Keratinocyte (primary cell): ENCODE data around the gene B3GALT4. TPM values are rescaled to one million over a fixed set of nuclear protein-coding genes. Genes with fewer than 3 reads are reported as not detected.

Experiments
- DNase-seq: peaks from one replicate; pipeline ENCODE4 v3.0.0-alpha.2; 2011; ENCODE audit warnings: low read depth, missing footprints, low spot score
- FAIRE-seq: peaks from 2 replicates; lab custom pipeline; 2011; peaks lifted over from hg19 to GRCh38; lab: Jason Lieb, UNC
- H2AFZ ChIP-seq: 2 replicates; pipeline ENCODE4 v1.6.0; 2012; ENCODE audit warnings: low read length, control low read depth, inconsistent platforms; ENCODE audit not compliant: control insufficient read depth
- H3K27ac ChIP-seq: 2 replicates; pipeline ENCODE4 v1.5.1; 2011; ENCODE audit warnings: low read length; ENCODE audit not compliant: control insufficient read depth, insufficient read depth
- H3K27me3 ChIP-seq: 3 replicates; pipeline ENCODE4 v1.6.0; 2011; ENCODE audit warnings: low read length; ENCODE audit not compliant: control insufficient read depth, insufficient read depth; ENCODE audit errors: extremely low read depth
- H3K36me3 ChIP-seq, 2 experiments: 2 replicates in 1 of 2; 3 replicates in 1 of 2; pipeline ENCODE4 v1.5.1; 2011; ENCODE audit warnings: low read length in 2 of 2, mild to moderate bottlenecking in 1 of 2; ENCODE audit not compliant: control insufficient read depth in 2 of 2, insufficient read depth in 2 of 2; ENCODE audit errors: extremely low read depth in 1 of 2
- H3K4me1 ChIP-seq: 3 replicates; pipeline ENCODE4 v1.5.1; 2011; ENCODE audit warnings: low read length; ENCODE audit not compliant: control insufficient read depth, insufficient read depth; ENCODE audit errors: extremely low read depth
- H3K4me2 ChIP-seq: 3 replicates; pipeline ENCODE4 v1.6.0; 2011; ENCODE audit warnings: low read depth, low read length; ENCODE audit not compliant: control insufficient read depth, insufficient read depth; ENCODE audit errors: extremely low read depth
- H3K4me3 ChIP-seq, 3 experiments: fragments of 200-600 bp in 1 of 3; sonication (generic) in 1 of 3; 2 replicates in 2 of 3; 3 replicates in 1 of 3; pipeline ENCODE4 v1.5.1; 2011 to 2016; ENCODE audit warnings: low read length in 3 of 3, mild to moderate bottlenecking in 3 of 3, control low read depth in 2 of 3, inconsistent platforms in 1 of 3, low read depth in 1 of 3, mixed read lengths in 1 of 3, mixed run types in 1 of 3, moderate library complexity in 1 of 3; ENCODE audit not compliant: control insufficient read depth in 2 of 3, insufficient read depth in 2 of 3; ENCODE audit errors: extremely low read depth in 1 of 3
- H3K79me2 ChIP-seq: 2 replicates; pipeline ENCODE4 v1.6.0; 2012; ENCODE audit warnings: low read length; ENCODE audit not compliant: control insufficient read depth, insufficient read depth
- H3K9ac ChIP-seq: 3 replicates; pipeline ENCODE4 v1.6.0; 2011; ENCODE audit warnings: low read length; ENCODE audit not compliant: control insufficient read depth, insufficient read depth; ENCODE audit errors: extremely low read depth
- H3K9me1 ChIP-seq: 3 replicates; pipeline ENCODE4 v1.6.0; 2011; ENCODE audit warnings: low read length; ENCODE audit not compliant: control insufficient read depth, insufficient read depth; ENCODE audit errors: extremely low read depth
- H3K9me3 ChIP-seq: 2 replicates; pipeline ENCODE4 v1.5.1; 2012; ENCODE audit warnings: low read depth, low read length; ENCODE audit not compliant: control insufficient read depth
- H4K20me1 ChIP-seq: 3 replicates; pipeline ENCODE4 v1.6.0; 2011; ENCODE audit warnings: low read length; ENCODE audit not compliant: control insufficient read depth, insufficient read depth; ENCODE audit errors: extremely low read depth
- CTCF ChIP-seq, 3 experiments: IDR thresholded peaks in 1 of 3; conservative IDR thresholded peaks in 1 of 3; optimal IDR thresholded peaks in 1 of 3; 2 replicates in 2 of 3; 3 replicates in 1 of 3; pipeline versions ENCODE3 to v1.5.1; 2011; ENCODE audit warnings: low read length in 3 of 3, mild to moderate bottlenecking in 3 of 3, moderate library complexity in 2 of 3, control low read depth in 1 of 3, inconsistent platforms in 1 of 3; ENCODE audit not compliant: insufficient read depth in 2 of 3; ENCODE audit errors: extremely low read depth in 1 of 3
- EZH2 ChIP-seq: IDR thresholded peaks from one replicate; pipeline ENCODE4 v1.6.1; 2012; ENCODE audit warnings: inconsistent platforms, mild to moderate bottlenecking, low read length, moderate library complexity
- dilution Hi-C: fragments of 300-500 bp; cut with MboI; formaldehyde crosslinking; loops from one replicate; pipeline ENCODE4 v1.7.0; 2020; ENCODE audit warnings: low sequenced_read_pairs; ENCODE audit not compliant: extremely low pct_ligation_motif_present
- polyA plus RNA-seq, 5 experiments: library from polyadenylated mRNA; depleted of rRNA in 3 of 5; stranded (reverse) in 3 of 5; stranded (forward) in 1 of 5; unstranded in 1 of 5; fragments of >200 nt; gene quantifications; 1 replicate in 1 of 5; 2 replicates in 3 of 5; 3 replicates in 1 of 5; pipeline versions ENCODE4 v1.2.1 to v1.2.3, GENCODE V29; 2011 to 2012; ENCODE audit warnings: missing spikeins in 2 of 5, low read depth in 1 of 5, low replicate concordance in 1 of 5

Gene B3GALT4
- polyA plus RNA-seq, 1 donor (not counting 4 experiments of a cell fraction or from before 2014, with no cell fraction given): 0.31 TPM

DNA sequence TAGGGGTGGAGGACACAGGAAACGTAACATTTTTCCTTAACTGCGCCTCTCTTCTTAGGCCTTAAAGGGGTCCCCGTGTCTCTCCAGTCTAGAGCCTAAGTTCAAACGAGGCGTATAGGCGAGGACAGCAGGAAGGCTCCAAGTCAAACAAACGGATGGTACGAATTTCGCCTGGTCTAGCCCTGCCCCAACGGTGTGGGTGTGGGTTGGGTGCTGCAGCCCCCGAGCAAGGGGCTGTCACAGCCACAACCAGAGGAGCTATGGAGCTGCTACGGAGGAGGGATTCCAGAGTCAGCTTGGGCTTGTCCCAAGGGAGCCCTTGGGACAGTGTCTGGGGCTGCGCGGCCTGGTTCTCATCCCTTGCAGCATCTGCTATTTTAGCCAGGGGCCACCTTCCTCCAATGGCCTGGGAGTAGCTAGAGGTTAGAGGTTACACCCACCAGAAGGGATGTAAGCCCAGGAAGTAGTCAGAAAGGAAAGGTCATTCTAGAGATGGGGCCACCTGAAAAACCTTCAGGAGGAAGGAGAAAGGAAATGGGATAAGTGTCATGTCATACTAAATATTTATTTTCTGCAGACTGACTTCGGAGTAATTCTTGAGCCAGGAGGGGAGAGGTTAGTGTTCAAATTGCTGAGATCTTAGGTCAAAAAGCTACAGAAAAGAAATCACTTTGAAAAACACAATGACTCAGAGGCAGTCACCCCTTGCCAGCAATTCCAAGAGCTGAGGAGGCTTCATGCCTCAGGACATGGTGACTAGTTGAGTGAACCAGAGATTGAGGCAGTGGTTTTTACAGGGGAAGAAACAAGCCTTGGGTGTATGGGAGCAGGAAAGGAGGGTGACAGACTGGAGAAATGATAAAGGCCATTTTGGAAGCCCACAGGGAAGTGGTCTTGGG is 26.9 kb upstream of the B3GALT4 start:
- dilution Hi-C loops: no loop called here
- peak overlapping the region; percentile 88 for H3K9ac ChIP-seq
- no peaks in the 10 kb centered on the region for H3K27me3 ChIP-seq
- peak overlapping the region; percentile 96 for H3K27ac ChIP-seq
- no peaks in the 10 kb centered on the region for H3K79me2 ChIP-seq
- H3K9me3 ChIP-seq: no peaks in the 10 kb centered on the region
- H2AFZ ChIP-seq: peak overlapping the region; percentile 91
- H3K4me1 ChIP-seq: peaks cover 33% of the 10 kb centered on the region
- DNase-seq (no peak), FAIRE-seq (peak; percentile 85)
- H3K9me1 ChIP-seq: no peaks in the 10 kb centered on the region
- no peaks in the 10 kb centered on the region for H4K20me1 ChIP-seq
- H3K4me2 ChIP-seq: peak overlapping the region; percentile 100
- TF ChIP-seq CTCF (optimal IDR thresholded peaks at IDR 0.05 in 1 of 3, IDR thresholded peaks at IDR 0.05 in 1 of 3, conservative IDR thresholded peaks at IDR 0.05 in 1 of 3; ENCODE audit: extremely low read depth in 1 of 3, insufficient read depth in 2 of 3, low read length in 3 of 3) (no peak), EZH2 (no peak)
- H3K36me3 ChIP-seq: peaks cover 0 to 10% of the 10 kb centered on the region in 2 experiments
- peak overlapping the region; percentile 53 to 84 (median 59) for H3K4me3 ChIP-seq

DNA sequence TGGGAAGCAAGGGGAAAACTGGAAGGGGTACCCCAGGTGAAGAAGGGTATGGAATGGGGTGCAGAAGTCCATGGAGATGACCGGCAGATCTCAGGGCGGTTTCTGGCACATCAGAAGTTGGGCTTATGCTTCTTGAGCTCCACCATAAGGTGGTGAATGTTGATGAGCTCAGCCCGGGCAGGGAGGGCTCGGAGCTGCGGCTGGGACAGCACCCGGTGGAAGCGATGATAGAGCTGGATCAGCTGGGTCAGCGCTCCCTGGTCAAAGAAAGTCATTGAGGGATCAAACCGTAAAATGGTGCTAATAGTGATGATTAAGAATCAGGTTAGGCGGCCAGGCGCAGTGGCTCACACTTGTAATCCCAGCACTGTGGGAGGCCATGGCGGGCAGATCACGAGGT is 26.2 kb upstream of the B3GALT4 start:
- Histone ChIP-seq H3K9ac (no peak overlapping the region), H3K9me1 (no peaks in the 10 kb centered on the region), H3K4me1 (peaks cover 36% of the 10 kb centered on the region), H3K9me3 (no peaks in the 10 kb centered on the region), H2AFZ (no peak overlapping the region), H4K20me1 (no peaks in the 10 kb centered on the region), H3K27ac (peak overlapping the region; percentile 96), H3K4me2 (no peak overlapping the region), H3K27me3 (no peaks in the 10 kb centered on the region), H3K79me2 (no peaks in the 10 kb centered on the region), H3K36me3 (peaks cover 0 to 11% of the 10 kb centered on the region in 2 experiments), H3K4me3 (no peak overlapping the region)
- FAIRE-seq (no peak), DNase-seq (no peak)
- dilution Hi-C loops: no loop called here
- TF ChIP-seq EZH2 (no peak), CTCF (optimal IDR thresholded peaks at IDR 0.05 in 1 of 3, IDR thresholded peaks at IDR 0.05 in 1 of 3, conservative IDR thresholded peaks at IDR 0.05 in 1 of 3; ENCODE audit: extremely low read depth in 1 of 3, insufficient read depth in 2 of 3, low read length in 3 of 3) (no peak)
